ENCODE data around the gene ALG8.
"Not testable (repeated sequence)": the region's sequence is repeated elsewhere in the genome, so short reads cannot be mapped to it uniquely, and the experiment has no call there.

The ALG8 gene

GRCh38 chr11:78139422-78140391 is at the start of gene ALG8:
TSS of gene ALG8 (minus strand) at chr11:78139626. CDS start at chr11:78139588, 38 bp downstream.
- peak; percentile 68 for FAIRE-seq

- peak; percentile 72 for FAIRE-seq
Measured at GRCh38 chr11:78188286-78189173, 49.1 kb upstream of the ALG8 start, which contains the start of the genes KCTD21 and USP35. TSS of gene KCTD21 (minus strand) at chr11:78188626. CDS start at chr11:78174554, 14,072 bp downstream. TSS of gene USP35 (plus strand) at chr11:78188919. CDS start at chr11:78196246, 7,327 bp downstream.

DNA sequence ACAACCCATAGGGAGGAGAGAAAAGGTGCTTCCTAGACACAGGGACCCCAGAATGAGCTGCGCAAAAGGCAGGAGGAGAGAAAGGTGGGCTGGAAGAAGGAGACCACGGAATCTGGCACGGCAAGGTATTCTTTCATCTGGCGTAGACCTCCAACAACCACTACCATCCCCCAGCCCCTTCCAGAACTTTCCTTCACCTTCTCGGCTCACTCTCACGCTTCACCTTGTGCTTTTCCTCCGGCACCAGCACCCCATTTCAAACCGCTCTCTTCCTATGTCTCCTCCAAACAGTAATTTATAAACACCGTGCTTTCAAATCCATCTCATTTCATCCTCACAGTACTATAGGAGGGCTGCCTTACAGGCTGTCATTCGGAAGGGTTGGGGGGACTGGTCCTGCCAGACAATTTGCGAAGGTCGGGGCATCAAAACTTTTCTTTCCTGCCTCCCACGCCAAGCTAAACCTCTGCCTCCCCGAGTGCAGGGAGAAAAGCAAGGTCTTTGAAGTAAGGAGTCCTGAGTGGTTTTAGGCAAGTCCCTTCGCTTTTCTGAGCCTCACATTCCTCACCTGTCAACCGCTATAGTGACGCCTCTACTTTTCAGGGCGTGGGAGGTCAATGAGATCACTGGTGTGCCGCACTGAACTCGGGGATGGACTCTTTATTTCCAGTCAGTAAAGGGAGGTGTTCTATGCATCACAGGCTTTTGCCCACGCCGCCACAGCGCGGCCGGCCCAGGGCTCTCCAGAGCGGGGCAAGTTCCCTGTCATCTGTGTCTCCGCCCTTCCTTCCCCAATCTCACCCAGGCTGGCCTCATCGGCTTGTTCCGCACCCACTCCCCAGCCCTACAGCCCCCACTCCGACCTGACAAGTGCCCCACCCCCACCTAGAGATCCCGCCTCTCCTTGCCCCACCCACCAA is 48.2 kb upstream of the ALG8 start:
- FAIRE-seq, result no peak

DNA sequence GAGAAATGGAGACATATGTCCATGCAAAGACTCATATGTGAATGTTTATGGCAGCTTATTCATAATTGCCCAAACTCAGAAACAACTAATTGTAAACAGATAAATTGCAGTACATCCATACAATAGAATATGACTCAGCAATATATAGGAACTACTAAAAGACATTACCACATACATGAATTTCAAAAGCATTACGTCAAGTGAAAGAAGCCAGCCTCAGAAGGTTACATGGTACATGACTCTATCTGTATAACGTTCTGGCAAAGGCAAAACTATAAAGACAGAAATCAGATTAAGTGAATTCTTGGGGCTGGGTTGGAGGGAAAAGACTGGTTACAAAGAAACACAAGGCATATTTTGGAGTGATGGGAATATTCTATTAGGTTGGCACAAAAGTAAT is 41.8 kb upstream of the ALG8 start:
- FAIRE-seq, result no peak

DNA sequence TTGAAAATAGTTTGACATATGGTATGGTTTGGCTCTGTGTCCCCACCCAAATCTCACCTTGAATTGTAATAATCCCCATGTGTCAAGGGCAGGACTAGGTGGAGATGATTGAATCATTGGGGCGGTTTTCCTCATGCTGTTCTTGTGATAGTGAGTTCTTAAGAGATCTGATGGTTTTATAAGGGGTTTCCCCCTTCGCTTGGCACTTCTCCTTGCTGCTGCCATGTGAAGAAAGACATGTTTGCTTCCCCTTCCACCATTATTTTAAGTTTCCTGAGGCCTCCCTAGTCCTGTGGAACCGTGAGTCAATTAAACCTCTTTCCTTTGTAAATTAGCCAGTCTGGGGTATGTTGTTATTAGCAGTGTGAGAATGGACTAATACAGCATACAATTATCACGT is 41.3 kb upstream of the ALG8 start:
- FAIRE-seq, result no peak

- no peak for FAIRE-seq
Measured at GRCh38 chr11:78179459-78180071, 40.1 kb upstream of the ALG8 start.

DNA sequence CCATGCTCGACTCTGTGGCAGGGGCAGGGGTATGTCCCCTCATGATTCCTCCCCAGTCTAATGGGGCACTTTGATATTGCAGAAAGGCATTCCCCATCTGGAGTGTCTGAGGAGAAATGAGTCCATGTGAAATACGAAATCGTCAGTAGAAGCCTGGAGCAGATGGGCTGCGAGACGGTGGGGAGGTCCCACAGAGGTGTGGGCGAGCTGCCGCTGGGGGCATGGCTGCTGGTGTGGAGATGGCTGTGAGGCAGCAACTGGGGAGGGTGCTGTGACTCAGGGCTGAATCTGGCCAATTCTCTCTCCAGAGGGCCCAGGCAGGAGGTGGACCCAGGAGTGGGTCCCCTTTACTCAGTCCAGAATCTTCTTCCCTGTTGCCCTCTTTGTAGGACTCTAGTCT is 37.8 kb upstream of the ALG8 start:
- no peak for FAIRE-seq

- no peak for FAIRE-seq
Measured at GRCh38 chr11:78176605-78177141, 37.2 kb upstream of the ALG8 start.

DNA sequence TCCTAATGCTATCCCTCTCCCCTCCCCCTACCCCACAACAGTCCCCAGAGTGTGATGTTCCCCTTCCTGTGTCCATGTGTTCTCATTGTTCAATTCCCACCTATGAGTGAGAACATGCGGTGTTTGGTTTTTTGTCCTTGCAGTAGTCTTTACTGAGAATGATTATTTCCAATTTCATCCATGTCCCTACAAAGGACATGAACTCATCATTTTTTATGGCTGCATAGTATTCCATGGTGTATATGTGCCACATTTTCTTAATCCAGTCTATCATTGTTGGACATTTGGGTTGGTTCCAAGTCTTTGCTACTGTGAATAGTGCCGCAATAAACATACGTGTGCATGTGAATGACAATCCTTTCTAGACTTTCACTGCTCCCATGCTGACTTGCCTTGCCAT is 36.4 kb upstream of the ALG8 start:
- FAIRE-seq, result not testable (repeated sequence)

- no peak for FAIRE-seq
Measured at GRCh38 chr11:78171951-78172350, 32.5 kb upstream of the ALG8 start.

DNA sequence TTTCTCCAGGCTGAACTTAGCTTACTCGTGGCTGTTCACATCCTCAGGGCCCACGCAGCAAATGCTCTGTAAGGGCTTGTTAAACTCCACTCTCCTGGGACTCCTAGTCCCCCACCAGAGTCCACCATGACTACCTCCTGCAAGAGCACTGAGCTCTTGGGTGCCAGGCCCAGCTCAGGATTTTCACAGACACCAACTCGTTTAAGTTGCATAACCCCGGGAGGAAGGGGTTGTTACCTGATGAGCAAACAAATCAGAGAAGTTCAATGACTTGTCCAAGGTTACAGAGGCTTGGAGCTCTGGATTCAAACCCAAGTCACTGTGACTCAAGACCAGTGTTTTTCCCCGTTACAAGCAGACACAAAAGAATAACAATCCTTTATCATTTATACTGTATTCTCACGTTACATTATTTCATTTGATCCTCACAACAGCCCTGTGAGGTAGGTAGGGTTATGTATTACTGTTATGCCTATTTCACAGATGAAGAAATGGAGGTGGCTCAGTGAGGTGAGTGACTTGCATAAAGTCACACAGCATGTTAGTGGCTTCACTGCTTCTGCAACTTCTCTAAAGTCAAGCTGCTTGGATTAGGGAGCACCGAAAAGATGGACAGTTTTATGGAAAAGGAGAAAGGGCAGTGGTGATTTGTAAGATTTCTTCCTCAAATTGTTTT is 31.6 kb upstream of the ALG8 start:
- no peak for FAIRE-seq

GRCh38 chr11:78170413-78170812 is 31.0 kb upstream of the ALG8 start:
- FAIRE-seq, result no peak

- FAIRE-seq, result no peak
Measured at GRCh38 chr11:78168539-78169477, 29.4 kb upstream of the ALG8 start.

- FAIRE-seq, result no peak
Measured at GRCh38 chr11:78166855-78167469, 27.5 kb upstream of the ALG8 start.

DNA sequence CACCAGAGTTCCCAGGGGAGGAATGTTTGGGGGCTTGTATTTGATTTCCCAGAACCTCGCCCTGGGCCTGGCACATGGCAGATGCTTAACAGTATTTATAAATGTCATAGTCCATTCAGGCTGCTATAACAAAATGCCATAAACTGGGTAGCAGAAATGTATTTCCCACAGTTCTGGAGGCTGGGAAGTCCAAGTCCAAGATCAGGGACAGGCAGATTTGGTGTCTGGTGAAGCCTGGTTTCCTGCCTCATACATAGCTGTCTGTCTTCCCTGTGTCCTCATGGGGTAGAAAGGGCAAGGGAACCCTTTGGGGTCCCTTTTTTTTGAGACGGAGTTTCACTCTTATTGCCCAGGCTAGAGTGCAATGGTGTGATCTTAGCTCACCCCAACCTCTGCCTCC is 25.0 kb upstream of the ALG8 start:
- no peak for FAIRE-seq

DNA sequence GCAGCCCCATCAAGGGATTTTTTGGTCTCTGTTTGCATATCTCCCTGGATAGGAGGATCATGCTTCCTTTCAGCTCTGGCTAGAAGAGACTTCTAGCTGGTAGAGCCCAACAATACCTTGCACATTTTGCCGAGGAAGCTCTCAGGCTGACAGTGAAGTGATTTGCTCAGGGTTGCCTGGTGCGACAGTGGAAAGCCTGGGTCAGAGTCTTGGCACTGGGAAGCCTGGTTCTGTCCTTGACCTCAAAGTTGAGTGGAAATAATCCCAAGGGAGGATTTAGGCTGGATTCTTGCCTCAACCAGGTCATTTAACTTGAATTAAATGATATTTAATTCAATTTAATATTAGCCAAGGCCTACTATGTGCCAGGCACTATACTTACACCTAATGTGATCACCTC is 24.4 kb upstream of the ALG8 start:
- FAIRE-seq, result no peak

DNA sequence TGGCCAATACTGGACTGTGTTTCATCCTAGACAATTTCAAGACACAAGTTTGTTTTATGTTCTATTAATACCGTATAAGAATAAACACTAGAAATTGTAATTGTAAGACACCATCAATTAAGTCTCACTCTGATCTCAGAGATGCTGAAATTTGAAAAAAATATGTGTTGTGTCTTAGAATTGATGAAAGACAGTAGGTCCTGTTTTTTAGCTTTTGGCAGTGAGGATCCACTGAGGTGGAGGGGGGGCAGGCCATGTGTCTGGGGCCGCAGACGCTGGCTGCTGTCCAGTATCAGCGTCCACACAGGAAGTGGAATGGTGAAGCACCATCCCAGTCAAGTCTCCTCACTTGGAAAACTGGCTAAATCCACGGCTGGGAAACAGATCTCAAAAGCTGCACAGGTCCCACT is 22.5 kb upstream of the ALG8 start:
- FAIRE-seq, result no peak

- FAIRE-seq, result no peak
Measured at GRCh38 chr11:78161346-78161745, 21.9 kb upstream of the ALG8 start.

GRCh38 chr11:78160557-78160956 is 21.1 kb upstream of the ALG8 start:
- no peak for FAIRE-seq

All from endometrium (tissue), 2 donors.